ENCODE results near the gene CACNG4. TPM values are rescaled to one million over a fixed set of nuclear protein-coding genes. Genes with fewer than 3 reads are reported as not detected.

Gene CACNG4
- total RNA-seq, 4 donors from 2014 or later: not detected

GRCh38 chr17:67021196-67021595, 56.7 kb downstream of the CACNG4 start:
- no peak for TF ChIP-seq CTCF (IDR thresholded peaks at IDR 0.05; ENCODE audit: low read depth)

- no peak for TF ChIP-seq CTCF (IDR thresholded peaks at IDR 0.05; ENCODE audit: low read depth)
Observed at GRCh38 chr17:67021743-67022450, 57.4 kb downstream of the CACNG4 start.

- no peak for TF ChIP-seq CTCF (IDR thresholded peaks at IDR 0.05; ENCODE audit: low read depth)
Observed at GRCh38 chr17:67022451-67022810, 57.9 kb downstream of the CACNG4 start.

- no peak for TF ChIP-seq CTCF (IDR thresholded peaks at IDR 0.05; ENCODE audit: low read depth)
Observed at GRCh38 chr17:67024736-67025135, 60.2 kb downstream of the CACNG4 start.

GRCh38 chr17:67025216-67025792, 60.8 kb downstream of the CACNG4 start:
- no peak for TF ChIP-seq CTCF (IDR thresholded peaks at IDR 0.05; ENCODE audit: low read depth)

DNA sequence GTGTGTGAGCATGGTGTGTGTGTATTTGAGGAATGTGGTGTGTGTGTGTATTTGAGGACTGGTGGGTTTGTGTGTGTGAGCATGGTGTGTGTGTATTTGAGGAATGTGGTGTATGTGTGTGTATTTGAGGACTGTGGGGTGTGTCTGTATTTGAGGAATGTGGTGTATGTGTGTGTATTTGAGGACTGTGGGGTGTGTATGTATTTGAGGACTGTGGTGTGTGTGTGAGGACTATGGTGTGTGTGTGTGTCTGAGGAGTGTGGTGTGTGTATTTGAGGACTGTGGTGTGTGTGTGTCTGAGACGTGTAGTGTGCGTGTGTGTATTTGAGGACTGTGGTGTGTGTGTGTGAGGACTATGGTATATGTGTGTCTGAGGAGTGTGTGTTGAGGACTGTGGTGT, 61.8 kb downstream of the CACNG4 start:
- no peak for TF ChIP-seq CTCF (IDR thresholded peaks at IDR 0.05; ENCODE audit: low read depth)

- TF ChIP-seq CTCF (IDR thresholded peaks at IDR 0.05; ENCODE audit: low read depth): no peak
Observed at GRCh38 chr17:67027031-67027628, 62.6 kb downstream of the CACNG4 start.
